GM12878 (cell line): ENCODE results near the gene DENND1A. TPM values are rescaled to one million over a fixed set of nuclear protein-coding genes. Genes with fewer than 3 reads are reported as not detected.

Experiments used
- ATAC-seq: fragments of 200-7000 bp; cut with Tn5 transposase; 3 replicates; pipeline ENCODE4 v1.9.1; 2020; ENCODE audit warnings: mild to moderate bottlenecking, moderate library complexity
- BruUV-seq: library from RNA; stranded (reverse); fragments of 400-500 nt; replicated peaks from 2 replicates; lab custom pipeline; 2021; lab: Mats Ljungman, UMichigan
- CTCF ChIA-PET: fragments of 300-600 bp; sonication (Branson Sonifier 250); formaldehyde crosslinking; extraction: SDS; loops from one replicate; lab custom pipeline; 2021; ENCODE audit warnings: inconsistent platforms; lab: Yijun Ruan, JAX
- POLR2A ChIA-PET: fragments of 350-600 bp; formaldehyde crosslinking; extraction: SDS; loops from one replicate; lab custom pipeline; 2021; ENCODE audit warnings: inconsistent platforms; lab: Charles Lee
- RAD21 ChIA-PET: fragments of 300-600 bp; sonication (Branson Sonifier 250); formaldehyde crosslinking; loops from one replicate; lab custom pipeline; 2023; ENCODE audit warnings: antibody characterized with exemption; ENCODE audit not compliant: unreplicated experiment; lab: Charles Lee
- SMC1A ChIA-PET: fragments of 300-600 bp; sonication (Branson Sonifier 250); formaldehyde crosslinking; loops from one replicate; lab custom pipeline; 2023; ENCODE audit not compliant: unreplicated experiment, uncharacterized antibody; lab: Charles Lee
- DNase-seq: peaks from one replicate; pipeline ENCODE4 v3.0.0-alpha.2; 2011; ENCODE audit warnings: low read depth, low spot score
- FAIRE-seq: peaks from 3 replicates; lab custom pipeline; 2011; peaks lifted over from hg19 to GRCh38; lab: Jason Lieb, UNC
- H2AFZ ChIP-seq: 2 replicates; pipeline ENCODE4 v1.6.0; 2011; ENCODE audit warnings: low read depth, low read length, control low read depth; ENCODE audit not compliant: control insufficient read depth
- H3K27ac ChIP-seq: 2 replicates; pipeline ENCODE4 v1.5.1; 2011; ENCODE audit warnings: control low read depth; ENCODE audit not compliant: control insufficient read depth, insufficient read depth
- H3K27me3 ChIP-seq, 2 experiments: replicated peaks in 1 of 2; 2 replicates each; pipeline versions ENCODE4 v1.6.0 to v1.6.1; 2011; ENCODE audit warnings: low read length in 1 of 2; ENCODE audit not compliant: control insufficient read depth in 2 of 2, insufficient read depth in 2 of 2
- H3K36me3 ChIP-seq, 2 experiments: 2 replicates each; pipeline ENCODE4 v1.5.1; 2011; ENCODE audit warnings: low read length in 1 of 2; ENCODE audit not compliant: control insufficient read depth in 2 of 2, insufficient read depth in 2 of 2
- H3K4me1 ChIP-seq: 2 replicates; pipeline ENCODE4 v1.6.1; 2011; ENCODE audit warnings: mild to moderate bottlenecking, low read length, moderate library complexity, mixed read lengths; ENCODE audit not compliant: control insufficient read depth, insufficient read depth
- H3K4me2 ChIP-seq: 2 replicates; pipeline ENCODE4 v1.6.0; 2011; ENCODE audit warnings: control low read depth; ENCODE audit not compliant: control insufficient read depth, insufficient read depth
- H3K4me3 ChIP-seq: fragments of 200-600 bp; sonication (generic); 2 replicates; pipeline ENCODE4 v1.5.1; 2016
- H3K79me2 ChIP-seq: 2 replicates; pipeline ENCODE4 v1.6.0; 2011; ENCODE audit warnings: low read length; ENCODE audit not compliant: control insufficient read depth, insufficient read depth
- H3K9ac ChIP-seq: 2 replicates; pipeline ENCODE4 v1.8.0; 2011; ENCODE audit warnings: low read length, control low read depth, mixed read lengths; ENCODE audit not compliant: control insufficient read depth, insufficient read depth
- H3K9me3 ChIP-seq: replicated peaks from 3 replicates; pipeline ENCODE4 v1.5.1; 2011; ENCODE audit warnings: mild to moderate bottlenecking, low read length; ENCODE audit not compliant: control insufficient read depth, insufficient read depth
- H4K20me1 ChIP-seq: 2 replicates; pipeline ENCODE4 v1.6.0; 2011; ENCODE audit not compliant: control insufficient read depth, insufficient read depth
- ATF7 ChIP-seq: fragments of 450-650 bp; IDR thresholded peaks from 2 replicates; pipeline ENCODE4 v1.6.1; 2016; ENCODE audit warnings: low read depth, mild to moderate bottlenecking
- GABPA ChIP-seq: IDR thresholded peaks from 2 replicates; pipeline ENCODE4 v1.6.1; 2014; ENCODE audit warnings: antibody characterized with exemption, low read depth, mild to moderate bottlenecking, inconsistent platforms
- HDAC6 ChIP-seq: fragments of 200-600 bp; sonication (generic); IDR thresholded peaks from one replicate; pipeline ENCODE4 v1.8.0; 2017; ENCODE audit warnings: antibody characterized with exemption; ENCODE audit not compliant: unreplicated experiment
- NFYB ChIP-seq: IDR thresholded peaks from 2 replicates; pipeline ENCODE4 v1.6.1; 2011; ENCODE audit warnings: low read depth, mild to moderate bottlenecking, low read length, improper control_type of control experiment, moderate library complexity; ENCODE audit not compliant: insufficient read depth
- PRDM15 ChIP-seq: fragments of 450-650 bp; formaldehyde crosslinking; IDR thresholded peaks from 2 replicates; pipeline ENCODE4 v1.4.0; 2020; ENCODE audit warnings: mild to moderate bottlenecking, moderate library complexity
- RCOR1 ChIP-seq: conservative IDR thresholded peaks from 2 replicates; pipeline ENCODE4 v1.6.1; 2012; ENCODE audit warnings: low read depth, low read length, improper control_type of control experiment
- REST ChIP-seq: IDR thresholded peaks from 2 replicates; pipeline ENCODE4 v1.6.1; 2012; ENCODE audit warnings: mild to moderate bottlenecking, low read depth, low read length
- RFX5 ChIP-seq: IDR thresholded peaks from 2 replicates; pipeline ENCODE4 v1.6.1; 2011; ENCODE audit warnings: low read depth, low read length, improper control_type of control experiment
- ZNF24 ChIP-seq: fragments of 450-650 bp; IDR thresholded peaks from 2 replicates; pipeline ENCODE4 v1.6.1; 2017; ENCODE audit warnings: antibody characterized with exemption, mild to moderate bottlenecking
- WGBS: methylation state at CpG from one replicate; pipeline ENCODE4 v1.1.6; 2016; ENCODE audit warnings: low lambda C conversion rate; ENCODE audit not compliant: insufficient replicate concordance, insufficient coverage; ENCODE audit errors: missing lambda C conversion rate; 5-methylcytosine and 5-hydroxymethylcytosine counted together
- in situ Hi-C: fragments of 300-500 bp; cut with MboI; formaldehyde crosslinking; loops from 9 replicates; pipeline ENCODE4 v1.14.3; 2018; ENCODE audit warnings: mixed read lengths
- intact Hi-C: fragments of 100-400 bp; cut with micrococcal nuclease; formaldehyde crosslinking; loops from one replicate; pipeline ENCODE4 v1.14.2; 2022; ENCODE audit not compliant: unreplicated experiment
- polyA plus RNA-seq, 11 experiments: library from polyadenylated mRNA; depleted of rRNA in 4 of 11; unstranded in 6 of 11; stranded (reverse) in 5 of 11; fragments of >200 nt; fragmentation: Nextera tagmentation in 4 of 11; fragmentation: Illumina TruSeq in 1 of 11; extraction: Ambion mirVana in 4 of 11; extraction: Trizol in 1 of 11; gene quantifications; 1 replicate in 1 of 11; 2 replicates in 10 of 11; pipeline versions ENCODE4 v1.2.1 to v1.2.3, GENCODE V29; 2011 to 2016; ENCODE audit warnings: inconsistent platforms in 2 of 11, missing spikeins in 2 of 11, low read depth in 1 of 11
- total RNA-seq, 4 experiments: library from RNA; depleted of rRNA in 3 of 4; stranded (reverse); fragments of >200 nt in 3 of 4; fragmentation: Illumina TruSeq in 1 of 4; extraction: Trizol in 1 of 4; gene quantifications; 2 replicates each; pipeline versions ENCODE4 v1.2.1 to v1.2.3, GENCODE V29; 2013 to 2021

The DENND1A gene
- total and polyA plus RNA-seq, 10 of the 15 experiments (the other 5 are each of a cell fraction or from before 2014, with no cell fraction given) = 14.1 to 48.6 (median 35.2) TPM

GRCh38 chr9:123488722-123489321, 441.1 kb downstream of the DENND1A start:
- in situ Hi-C loops = no loop called here
- Histone ChIP-seq H3K4me1 (no peaks in the 10 kb centered on the region), H3K36me3 (no peaks in the 10 kb centered on the region; a peak in 1 of 4 replicates), H4K20me1 (no peaks in the 10 kb centered on the region), H3K9ac (no peak overlapping the region), H3K4me2 (no peak overlapping the region), H2AFZ (no peak overlapping the region), H3K27ac (no peak overlapping the region), H3K9me3 (no peaks in the 10 kb centered on the region), H3K79me2 (no peaks in the 10 kb centered on the region), H3K4me3 (no peak overlapping the region), H3K27me3 (no peaks in the 10 kb centered on the region)
- DNase-seq = no peak
- no peak for FAIRE-seq
- TF ChIP-seq RCOR1 (no peak), HDAC6 (no peak), ZNF24 (no peak)
- CTCF ChIA-PET = no interaction called here
- SMC1A ChIA-PET = no interaction called here
- no TSS peak for BruUV-seq
- ATAC-seq = no peak
- WGBS = 80% methylated on average over 16 of the region's 16 CpGs
- RAD21 ChIA-PET = no interaction called here
- POLR2A ChIA-PET = no interaction called here
- intact Hi-C loops = no loop called here

- RAD21 ChIA-PET = no interaction called here
- H3K27ac ChIP-seq = no peak overlapping the region
- POLR2A ChIA-PET = no interaction called here
- no peak for FAIRE-seq
- H3K4me1 ChIP-seq = no peaks in the 10 kb centered on the region
- CTCF ChIA-PET = no interaction called here
- H4K20me1 ChIP-seq = no peaks in the 10 kb centered on the region
- H3K9ac ChIP-seq = no peak overlapping the region
- no peak for DNase-seq
- H3K4me2 ChIP-seq = no peak overlapping the region
- no peaks in the 10 kb centered on the region for H3K79me2 ChIP-seq
- no TSS peak for BruUV-seq
- H3K36me3 ChIP-seq = no peaks in the 10 kb centered on the region; a peak in 1 of 4 replicates
- SMC1A ChIA-PET = no interaction called here
- no peak for ATAC-seq
- intact Hi-C loops = no loop called here
- H3K9me3 ChIP-seq = no peaks in the 10 kb centered on the region
- WGBS = 88% methylated on average over 5 of the region's 5 CpGs
- no peak overlapping the region for H3K4me3 ChIP-seq
- no peaks in the 10 kb centered on the region for H3K27me3 ChIP-seq
- no peak overlapping the region for H2AFZ ChIP-seq
- in situ Hi-C loops = no loop called here
- TF ChIP-seq GABPA (no peak), NFYB (no peak), REST (no peak), RFX5 (no peak), RCOR1 (no peak), PRDM15 (CRISPR knock-in tag) (no peak), ATF7 (no peak)
Observed at GRCh38 chr9:123487944-123488548, 441.9 kb downstream of the DENND1A start.
